ENCODE measurements around the gene SMC6.

The SMC6 gene

DNA sequence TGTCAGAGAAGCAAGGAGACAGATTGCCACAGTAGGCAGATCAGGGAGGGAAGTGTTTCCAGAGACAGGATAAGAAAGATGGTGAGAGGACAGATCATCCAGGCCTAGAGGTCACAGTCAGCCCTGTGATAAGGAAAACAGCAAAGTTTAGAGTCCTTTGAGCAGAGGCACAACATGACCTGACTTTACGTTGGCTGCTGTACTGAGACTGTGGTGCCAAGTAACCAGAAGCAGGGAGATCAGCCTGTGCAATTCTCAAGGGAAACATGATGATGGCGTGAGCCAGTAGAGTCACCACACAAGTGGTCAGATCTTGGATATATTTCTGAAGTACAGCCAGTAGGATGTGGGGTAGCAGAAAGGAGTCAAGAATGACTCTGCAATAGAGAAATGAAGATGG, 43.7 kb downstream of the SMC6 start:
- no peak for DNase-seq

DNA sequence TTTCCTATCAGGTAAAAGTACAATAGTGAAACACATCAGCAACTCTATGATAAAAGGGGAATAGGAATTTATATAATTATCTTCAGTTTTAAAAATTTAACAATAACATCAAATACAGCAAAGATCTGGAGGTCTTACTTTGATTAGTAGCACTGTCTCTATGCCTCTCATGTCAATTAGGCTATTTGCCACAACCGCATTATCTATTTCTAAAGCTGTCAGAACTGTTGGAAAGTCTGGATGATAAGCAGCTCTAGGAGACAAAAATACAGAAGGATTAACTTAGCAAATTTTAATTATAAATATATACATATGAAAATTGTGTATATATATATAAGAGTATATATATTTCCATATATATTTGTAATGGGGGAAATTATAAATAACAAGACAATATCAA, 45.1 kb downstream of the SMC6 start:
- no peak for DNase-seq

DNA sequence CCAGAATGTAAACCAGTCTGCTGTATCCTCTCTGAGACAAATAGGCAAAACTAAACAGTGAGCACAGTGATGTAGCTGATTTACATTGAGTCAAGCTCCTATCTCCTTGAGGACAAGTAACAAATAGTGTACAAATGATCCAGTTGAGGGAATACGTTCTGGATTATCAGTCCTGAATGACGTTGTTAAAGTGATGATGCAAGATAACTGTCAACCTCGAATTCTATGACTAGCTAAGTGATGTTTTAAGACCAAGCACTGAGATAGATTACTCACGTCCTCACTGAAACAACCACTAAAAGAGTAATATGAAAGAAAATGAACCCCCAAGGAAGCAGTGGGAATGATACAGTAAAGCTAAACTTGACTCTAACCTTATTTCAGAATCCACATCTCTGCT, 46.8 kb downstream of the SMC6 start:
- no peak for DNase-seq

DNA sequence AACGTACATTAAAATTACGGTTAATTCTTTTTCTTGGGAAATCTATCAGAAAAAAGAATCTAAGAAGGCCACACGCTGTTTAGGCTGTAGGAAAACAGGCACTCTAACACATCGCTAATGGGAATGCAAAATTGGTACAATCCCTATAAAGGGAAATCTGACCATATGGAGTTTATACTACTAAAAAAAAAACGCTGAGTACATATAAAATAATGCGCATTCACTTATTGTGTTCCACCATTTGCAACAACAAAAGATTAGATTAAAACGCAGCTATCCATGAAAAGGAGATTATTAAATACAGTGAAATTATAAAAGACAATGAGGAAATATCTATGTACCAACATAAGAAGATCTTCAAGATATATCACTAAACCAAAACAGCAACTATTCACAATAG, 62.8 kb downstream of the SMC6 start:
- DNase-seq: no peak

DNA sequence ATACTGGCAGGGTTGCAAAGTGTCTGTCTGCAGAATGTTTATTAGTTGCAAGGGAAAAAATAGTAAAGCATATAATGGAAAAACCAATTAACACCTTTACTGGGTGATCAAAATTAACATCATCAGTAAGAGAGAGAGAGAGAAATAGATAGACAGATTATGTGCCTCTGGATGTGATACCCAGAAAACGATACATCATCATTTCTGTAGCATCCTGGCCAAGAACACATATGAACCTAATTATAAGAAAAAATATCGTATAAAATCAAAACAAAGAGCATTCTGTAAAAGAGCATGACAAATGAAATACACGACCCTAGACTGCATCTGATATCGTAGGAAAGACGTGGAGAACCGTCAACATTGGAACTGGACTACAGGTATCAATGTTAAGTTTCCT, 64.6 kb downstream of the SMC6 start:
- DNase-seq: no peak

DNA sequence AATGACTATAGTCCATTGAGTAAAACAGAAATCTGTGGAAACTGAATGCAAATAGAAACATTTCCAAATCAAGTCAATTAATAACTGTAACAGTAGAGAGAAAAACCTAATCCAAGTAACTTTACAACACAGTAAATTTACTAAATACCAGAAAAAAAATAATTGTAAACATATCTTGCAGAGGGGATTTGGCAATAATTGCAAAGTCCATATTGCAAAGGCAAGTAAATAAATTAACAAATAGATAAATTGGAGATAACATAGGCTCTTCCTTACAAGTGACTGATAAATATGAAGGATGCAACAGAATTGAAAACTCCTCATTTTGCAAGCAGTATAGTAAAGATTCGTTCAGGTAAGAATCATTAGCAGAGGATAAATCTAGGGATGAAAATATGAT, 65.0 kb downstream of the SMC6 start:
- no peak for DNase-seq

DNA sequence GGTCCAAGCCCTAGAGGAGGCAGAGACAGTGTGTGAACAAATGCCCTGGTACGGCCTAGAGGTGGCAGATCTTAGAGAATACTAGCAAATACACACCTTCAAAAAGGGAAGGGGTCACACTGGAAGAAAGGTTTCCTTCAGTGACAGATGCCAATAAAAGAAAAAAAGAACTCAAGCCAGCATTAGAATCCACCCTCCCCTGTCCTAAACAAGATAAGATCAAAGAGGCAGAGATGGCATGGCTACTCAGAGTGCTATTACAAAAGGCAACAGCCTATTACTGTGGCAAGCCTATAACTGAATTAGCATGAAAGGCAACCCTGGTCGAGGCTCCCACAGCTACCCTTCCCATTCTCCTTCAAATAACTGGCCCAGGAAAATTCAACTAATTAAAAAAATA, 69.6 kb downstream of the SMC6 start:
- DNase-seq: no peak

DNA sequence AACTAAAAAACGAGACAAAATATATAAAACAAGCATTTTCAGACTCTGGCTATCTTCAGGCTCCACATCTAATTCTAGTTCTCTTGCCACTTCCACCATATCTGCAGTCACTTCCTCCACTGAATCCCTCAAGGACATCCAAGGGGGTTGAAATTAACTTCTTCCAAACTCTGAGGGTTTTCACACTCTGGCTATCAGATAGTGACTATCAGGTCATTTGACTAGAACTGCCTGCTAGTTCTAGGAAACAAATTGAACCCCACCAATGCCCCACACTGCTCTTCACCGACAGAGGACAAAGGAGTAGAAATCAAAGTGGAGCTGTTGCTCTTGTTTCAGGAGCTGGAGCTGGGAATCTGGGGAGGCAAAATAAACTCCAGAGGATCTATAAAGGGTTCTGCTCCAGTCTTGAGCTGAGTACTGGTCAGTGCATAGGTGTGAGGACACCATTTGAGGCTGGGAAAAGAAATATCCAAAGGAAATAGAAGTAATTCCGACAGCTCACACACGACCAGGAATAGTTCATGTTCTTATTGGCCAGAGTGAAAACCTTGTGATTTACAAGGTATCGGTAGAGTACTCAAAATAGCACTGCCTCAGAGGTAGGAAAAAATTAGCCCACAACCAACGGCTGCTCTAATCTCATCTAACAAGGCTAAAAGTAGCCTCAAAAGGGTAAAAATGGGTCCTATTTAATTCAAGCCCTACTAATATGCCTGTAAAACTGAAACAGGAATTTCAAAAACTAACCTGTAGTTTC, 71.3 kb downstream of the SMC6 start:
- no peak for DNase-seq

DNA sequence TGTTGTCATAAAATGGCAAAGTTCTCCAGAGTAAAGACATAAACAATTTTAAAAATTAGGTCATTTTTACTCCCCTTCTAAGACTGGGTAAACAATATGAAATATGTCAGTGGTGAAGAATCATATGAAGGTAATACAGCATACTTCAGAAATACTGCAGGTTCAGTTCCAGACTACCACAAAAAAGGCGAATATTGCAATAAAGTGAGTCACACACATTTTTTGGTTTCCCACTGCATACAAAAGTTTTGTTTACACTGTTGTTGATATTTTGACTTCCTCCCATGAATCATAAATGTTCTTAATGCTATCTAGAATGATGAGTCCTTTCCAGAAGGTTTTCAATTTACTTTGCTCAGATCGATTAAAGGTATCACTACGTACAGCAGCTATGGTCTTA, 73.5 kb downstream of the SMC6 start:
- DNase-seq: no peak

DNA sequence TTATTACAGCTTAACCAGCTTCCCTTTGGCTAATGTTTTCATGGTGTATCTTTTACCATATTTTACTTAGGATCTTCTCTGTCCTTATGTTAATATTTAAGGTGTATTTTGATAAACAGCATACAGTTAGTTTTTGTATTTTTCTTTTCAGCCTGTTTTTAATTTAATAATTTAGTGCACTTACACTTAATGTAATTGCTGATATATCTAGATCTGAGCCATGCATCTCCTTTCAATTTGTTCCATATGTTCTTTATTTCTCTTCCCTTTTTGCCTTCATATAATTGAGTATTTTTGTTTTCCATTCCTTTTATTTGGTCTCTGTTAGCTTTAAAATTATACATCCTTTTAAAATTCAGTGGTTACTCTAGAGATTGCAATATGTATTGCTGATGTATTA, 78.8 kb downstream of the SMC6 start:
- DNase-seq: no peak

DNA sequence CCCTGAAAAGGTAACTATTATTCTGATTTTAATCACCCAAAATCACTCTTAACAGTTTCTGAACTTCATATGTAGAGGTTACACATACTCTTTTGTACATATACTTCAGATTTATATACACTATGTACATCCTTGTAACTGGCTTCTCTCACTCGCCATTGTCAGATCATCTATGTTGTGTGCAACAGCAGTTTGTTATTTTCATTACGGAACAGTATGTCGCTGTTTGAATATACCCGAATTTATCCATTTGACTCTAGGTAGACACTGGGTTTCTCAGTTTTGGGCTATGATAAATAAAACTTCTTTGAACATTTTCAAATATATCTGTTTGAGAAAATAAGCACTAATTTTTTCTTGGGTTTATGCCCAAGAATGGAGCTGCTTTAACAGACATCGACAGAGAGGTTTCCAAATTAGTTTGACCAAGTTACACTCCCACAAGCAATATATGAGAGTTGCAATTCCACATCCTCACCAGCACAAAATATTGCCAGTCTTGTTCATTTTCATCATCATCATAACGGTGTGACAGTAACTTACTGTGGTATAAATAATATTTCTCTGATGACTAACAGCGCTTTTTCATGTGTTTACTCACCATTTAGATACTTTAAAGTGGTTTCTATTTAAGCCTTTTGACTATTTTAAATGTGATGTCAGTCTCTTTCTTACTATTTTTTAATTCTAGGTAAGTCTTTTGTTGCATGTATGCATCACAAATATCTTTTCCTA, 80.9 kb downstream of the SMC6 start:
- no peak for DNase-seq

DNA sequence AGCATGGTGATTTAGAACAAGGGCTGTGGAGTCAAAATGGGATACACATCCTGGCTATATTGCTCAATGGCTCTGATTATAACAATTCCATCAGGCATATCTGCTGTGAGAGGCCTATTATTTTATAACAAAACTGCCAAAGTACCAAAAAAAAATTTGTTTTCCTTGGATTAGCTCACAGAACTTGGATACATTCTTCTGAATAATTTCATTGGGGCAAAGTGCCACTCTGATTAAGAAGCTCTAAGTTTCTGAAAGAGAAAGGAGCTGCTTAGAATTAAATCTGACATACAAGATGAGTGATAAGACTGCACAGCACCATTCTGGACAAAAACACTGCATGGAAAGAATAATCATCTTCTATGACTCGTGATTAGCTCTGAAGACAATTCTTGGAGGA, 85.7 kb downstream of the SMC6 start:
- no peak for DNase-seq

DNA sequence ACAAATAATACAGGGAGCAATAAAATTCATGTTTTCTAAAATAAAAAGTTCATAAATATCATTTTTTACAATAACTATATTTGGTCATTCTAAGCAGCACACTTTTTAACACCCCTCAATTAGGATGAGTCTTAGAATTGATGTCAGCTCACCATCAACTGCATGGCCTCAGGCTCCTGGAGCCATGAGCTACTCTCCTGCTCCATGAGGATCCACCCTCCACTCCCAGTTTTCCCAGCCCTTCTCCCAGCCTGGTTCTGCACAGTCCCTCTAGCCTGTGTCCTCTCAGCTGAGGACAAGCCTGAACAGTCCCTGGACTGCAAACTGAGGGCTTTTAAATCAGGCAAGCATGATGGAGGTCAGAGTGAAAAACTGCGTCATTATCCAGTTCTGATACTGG, 89.1 kb downstream of the SMC6 start:
- no peak for DNase-seq

DNA sequence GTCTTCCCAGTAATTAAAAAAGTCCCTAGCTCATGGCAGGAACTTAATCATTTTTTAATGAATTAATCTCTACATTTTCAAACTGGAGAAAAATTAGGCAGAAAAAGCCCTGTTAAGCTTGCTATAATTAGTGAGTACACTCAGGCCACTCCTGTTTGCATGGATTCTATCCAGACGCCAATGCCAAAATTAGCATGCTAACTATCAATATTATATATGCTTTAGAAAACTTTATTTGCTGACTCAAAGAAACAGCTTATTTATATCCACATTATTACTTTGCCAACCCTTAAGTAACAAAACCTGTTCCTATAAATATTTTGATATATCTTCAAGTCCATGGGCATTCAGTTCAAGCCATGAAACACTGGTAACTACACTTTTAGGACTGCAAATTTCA, 90.9 kb downstream of the SMC6 start:
- no peak for DNase-seq

DNA sequence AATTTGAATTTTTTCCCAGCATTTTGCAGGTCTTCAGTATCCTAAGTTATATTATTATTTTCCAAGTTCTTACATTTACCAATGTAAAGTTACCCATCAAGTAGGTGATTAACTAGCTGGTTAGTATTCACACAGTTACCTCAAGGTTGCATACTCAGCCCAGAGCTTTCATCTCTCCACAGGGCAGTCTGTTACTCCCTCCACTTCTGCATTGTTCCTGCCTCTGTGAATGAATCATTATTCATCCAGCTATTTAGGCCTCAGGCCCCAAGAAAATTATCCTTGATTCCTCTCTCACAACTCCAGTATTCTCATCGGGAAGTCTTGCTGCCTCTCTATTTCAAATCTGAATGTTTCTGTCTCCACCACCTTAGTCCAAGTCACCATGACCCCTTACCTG, 92.2 kb downstream of the SMC6 start:
- DNase-seq: no peak

DNA sequence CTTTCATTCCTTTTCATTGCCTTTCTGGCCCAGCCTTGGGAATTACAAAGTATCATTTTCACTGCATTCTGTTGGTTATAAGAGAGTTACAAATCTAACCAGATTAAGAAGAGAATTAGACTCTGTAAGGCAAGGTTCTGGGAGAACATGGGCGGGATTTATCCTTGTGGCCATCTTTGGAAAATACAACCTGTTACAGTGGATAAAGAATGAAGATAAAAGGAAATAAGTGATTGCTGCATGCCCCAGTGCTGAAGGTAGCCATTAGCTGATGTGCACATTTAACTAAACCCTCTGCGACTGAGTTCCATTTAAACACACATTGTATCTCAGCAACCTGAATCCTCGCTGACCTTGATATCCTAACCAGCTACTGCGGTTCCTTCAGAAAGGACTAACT, 93.4 kb downstream of the SMC6 start:
- no peak for DNase-seq

DNA sequence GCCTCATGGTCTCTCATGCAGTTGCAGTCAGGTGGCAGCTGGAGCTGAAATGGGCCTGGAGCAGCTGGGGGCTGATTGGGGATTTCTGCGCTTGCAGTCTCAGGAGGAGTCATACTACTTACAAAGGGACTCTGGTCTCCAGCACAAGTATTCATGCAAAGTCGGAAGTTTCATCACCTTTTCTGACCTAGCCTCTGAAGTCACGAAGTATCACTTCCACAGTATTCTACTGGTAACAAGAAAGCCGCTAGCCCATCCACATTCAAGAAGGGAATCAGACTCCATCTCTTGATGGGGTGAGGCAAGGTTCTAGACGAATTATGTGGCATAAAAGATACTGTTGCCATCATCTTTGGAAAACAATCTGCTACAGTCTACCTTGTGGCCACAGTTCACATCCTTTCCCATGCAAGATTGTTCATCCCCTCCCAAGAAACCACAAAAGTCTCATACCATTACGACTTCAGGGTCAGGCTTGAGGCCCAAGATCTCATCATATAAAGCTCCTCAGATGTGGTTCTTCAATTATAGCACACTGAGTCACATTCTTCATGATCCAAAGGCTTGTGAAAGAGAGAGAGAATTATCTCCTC, 95.3 kb downstream of the SMC6 start:
- DNase-seq: no peak

DNA sequence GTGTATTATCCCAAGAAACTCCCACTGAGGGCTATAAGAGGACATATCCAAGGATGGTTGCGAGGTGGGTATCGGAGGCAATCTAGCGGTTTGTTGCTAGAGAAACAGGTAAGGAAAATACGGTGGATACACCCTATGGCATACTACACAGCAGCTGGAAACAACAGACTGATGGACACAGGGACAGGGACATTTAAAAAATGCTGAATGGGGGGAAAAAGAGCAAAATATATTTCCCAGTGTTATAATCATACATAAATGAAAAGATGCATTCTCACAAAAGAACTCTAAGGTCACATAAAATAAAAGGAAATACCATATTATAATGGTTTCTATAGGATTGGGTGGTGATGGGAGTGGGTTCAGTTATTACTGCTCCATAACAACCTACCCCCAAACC, 95.9 kb downstream of the SMC6 start:
- no peak for DNase-seq

DNA sequence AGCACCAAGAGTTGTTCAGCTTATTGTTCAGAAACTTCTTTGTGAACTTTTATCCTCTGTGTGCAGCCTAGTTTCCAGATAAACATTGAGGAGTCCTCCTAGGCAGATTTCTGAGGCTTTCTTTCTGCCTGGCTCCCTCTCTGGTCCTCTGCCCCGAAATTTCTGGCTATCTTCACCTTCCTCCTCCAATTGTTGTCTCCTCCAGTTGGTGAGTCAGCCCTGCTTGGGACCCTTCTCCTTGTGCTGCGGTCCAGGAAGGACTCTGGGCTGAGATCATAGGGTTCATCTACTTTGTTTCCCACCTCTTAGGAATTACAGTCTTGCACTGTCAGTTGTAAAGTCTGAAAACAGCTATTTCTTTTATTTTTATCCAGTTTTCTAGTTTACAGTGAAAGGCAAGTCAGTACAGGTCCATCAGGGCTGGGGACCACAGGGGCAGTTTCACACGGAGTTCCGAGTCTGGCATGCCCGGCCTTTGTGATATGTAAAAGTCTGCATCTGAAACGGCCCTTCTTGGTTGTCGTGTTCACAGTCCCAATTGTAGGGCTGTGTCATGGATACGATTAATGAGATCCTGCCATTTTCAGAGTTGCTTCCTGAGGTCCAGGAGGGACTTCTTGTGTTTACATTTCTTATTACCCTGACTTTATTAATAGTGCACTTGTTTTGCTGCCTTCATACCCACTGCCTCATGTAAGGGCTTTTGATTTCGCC, 100.8 kb downstream of the SMC6 start:
- DNase-seq: no peak

DNA sequence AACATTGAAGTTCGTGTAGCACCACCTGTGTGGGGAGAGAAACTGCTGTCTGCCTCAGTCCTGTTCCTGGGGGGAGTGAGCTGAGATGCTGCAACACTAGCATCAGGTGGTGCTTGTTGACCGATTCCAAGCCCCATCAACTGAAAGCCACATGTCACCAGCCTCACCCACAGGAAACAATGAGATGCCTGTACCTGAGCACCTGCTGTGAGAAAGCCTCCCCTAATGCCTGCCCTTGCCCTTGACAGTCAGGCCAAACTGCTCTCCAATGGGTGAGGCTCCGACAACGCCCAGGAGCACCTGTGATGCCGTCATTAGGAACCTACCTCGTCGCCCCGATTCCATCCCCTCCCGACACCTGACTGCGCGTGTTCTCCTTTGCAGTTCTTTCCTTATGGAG, 104.6 kb downstream of the SMC6 start:
- DNase-seq: no peak

DNA sequence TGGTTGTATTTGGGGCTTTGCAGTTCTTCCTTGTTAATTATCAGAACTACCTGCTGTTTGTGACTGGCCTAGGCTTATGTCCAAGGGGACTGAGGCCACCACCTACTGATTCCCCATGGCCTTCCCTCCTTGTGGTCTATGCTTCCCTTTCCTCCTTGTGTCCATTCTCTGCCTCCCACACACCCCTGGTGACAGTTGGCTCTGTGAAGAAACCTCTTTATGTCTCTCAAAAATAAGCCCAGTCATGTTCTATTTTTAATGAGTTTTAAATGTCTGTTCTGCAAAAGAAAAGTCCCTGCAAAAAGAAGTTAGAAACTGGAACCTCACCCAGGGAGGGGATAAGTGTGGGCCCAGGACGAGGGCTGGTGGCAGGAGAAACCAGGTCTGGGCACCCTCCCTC, 105.0 kb downstream of the SMC6 start:
- no peak for DNase-seq

DNA sequence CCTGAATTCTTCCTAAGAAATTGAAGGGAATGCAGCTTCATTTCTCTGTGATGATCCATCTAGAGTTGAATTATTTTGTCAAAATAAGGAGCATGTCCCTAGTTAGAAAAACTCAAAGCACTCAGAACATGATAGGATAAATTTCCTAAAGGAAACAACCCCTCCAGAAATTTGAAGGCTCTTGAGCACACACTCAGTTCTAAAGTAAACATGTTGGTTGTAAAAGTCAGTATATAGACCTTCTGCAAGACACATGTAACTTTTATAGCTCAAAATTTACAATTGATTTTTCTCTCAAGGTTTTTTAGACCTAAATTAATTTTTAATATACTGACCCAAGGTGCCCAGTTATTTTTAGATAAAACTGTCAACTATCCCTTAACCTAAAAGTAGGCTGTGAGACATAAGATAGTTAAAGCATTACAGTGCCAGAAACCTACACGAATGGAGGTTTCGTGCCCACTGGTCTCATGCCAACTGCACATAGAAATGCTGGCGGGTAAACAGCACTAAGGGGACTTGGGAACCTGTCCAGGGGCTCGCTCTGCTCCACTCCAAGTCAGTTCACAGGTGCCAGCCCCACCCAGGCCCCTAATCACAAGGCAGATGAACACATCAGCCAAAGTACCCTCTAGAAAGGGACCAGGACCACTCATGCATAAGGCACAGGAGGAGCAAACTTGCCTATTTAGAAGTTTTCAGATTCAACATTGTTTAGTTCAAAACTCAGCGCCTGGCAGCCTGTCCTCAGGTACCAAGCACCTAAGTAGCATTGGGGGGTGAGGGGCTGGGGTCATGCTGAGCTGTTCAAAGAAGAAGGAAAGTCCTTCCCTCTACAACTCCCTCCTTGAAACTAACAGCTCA, 106.5 kb downstream of the SMC6 start:
- no peak for DNase-seq

DNA sequence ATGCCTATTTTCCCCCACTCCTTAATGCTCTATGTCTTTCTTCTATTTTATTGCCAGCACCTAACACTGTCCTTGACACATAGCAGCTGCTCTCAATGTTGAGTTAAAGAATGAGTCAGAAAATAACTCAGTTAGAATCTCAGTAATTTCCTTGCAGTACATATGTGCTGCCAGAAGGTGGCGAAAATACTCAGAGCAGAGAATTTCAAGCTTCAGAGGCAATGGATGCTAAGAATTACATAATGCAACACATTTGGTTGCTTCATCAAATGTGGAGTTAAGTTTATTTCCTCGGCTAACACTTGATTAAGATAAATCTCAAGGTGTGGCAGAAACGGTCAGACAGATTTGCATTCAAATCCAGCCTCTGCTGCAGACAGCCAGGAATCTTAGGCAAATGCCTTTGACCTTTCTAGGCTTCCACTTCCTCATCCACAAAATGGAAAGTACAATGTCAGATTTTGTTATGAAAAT, 107.5 kb downstream of the SMC6 start:
- DNase-seq: no peak

Data from islet precursor cell (in vitro differentiated cells).